T follicular helper cell (primary cell): ENCODE measurements around the gene RILPL2.
"Not testable (repeated sequence)": the region's sequence is repeated elsewhere in the genome, so short reads cannot be mapped to it uniquely, and the experiment has no call there.

Experiments
- DNase-seq: peaks from one replicate; pipeline ENCODE4 v3.0.0-alpha.2; 2020; ENCODE audit warnings: low read depth

RILPL2 gene

DNA sequence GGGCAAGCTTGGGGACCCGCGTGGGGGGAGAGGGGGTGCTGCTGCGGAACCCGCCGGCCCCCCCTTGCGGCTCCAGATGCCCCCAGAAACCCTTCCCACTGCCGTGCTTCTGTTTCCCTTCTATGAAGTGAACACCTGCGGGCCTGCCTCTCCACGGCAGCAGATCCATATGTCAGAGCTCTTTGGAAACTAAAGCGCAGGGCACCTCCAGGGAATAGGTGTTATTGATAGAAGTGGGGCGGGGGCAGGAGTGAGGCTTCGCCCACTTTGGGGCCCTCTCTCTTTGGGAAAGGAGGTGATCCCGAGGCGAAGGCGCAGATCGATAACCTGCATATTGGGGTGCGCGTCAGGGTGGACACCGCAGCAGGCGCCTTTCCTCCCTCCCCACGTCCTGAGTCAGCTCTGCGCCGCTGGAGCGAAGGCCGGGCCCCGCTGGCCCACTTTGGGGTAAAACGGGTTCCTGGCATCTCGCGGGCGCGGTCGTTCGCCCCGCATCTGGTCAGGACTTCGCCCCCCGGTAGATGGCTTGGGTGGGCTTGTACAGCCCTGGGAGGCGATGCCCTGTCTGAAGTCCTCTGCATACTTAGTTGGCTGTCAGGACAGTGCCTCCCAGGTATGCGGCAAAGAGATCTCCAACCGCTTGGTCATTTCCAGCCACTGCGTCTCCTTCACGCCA is 52.0 kb downstream of the RILPL2 start:
- DNase-seq = no peak

DNA sequence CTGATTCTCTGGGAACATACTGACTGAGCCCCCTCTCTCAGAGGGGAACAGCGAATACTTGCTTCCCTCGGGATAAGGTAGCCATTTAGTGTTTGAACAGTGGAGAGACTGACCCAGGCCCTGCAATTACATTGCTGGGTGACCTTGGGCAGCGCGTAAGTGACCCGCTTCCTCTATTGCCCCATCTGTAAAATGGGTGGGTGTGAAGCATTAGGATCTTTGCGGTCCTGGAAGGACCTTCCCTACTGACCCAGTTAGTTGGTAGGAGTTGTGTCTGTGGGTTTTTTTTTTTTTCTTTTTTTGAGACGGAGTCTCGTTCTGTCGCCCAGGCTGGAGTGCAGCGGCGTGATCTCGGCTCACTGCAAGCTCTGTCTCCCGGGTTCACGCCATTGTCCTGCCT is 53.8 kb downstream of the RILPL2 start:
- DNase-seq = no peak

DNA sequence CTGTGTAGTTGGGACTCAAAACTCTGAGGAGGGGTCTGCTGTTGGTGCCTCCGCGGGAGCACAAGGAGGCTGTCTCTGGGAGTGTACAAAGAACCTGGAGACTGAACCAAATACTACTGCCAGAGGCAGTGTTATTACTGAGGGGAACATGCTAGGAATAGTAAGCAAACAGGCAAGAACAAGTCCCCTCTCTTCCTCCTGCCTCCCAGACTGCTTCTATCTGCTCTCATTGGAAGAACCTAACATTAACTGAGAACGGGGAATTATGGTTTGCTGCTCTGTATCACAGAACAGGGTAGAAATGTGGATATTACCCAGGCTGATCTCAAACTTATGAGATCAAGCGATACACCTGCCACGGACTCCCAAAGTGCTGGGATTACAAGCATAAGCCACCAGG is 57.1 kb downstream of the RILPL2 start:
- no peak for DNase-seq

DNA sequence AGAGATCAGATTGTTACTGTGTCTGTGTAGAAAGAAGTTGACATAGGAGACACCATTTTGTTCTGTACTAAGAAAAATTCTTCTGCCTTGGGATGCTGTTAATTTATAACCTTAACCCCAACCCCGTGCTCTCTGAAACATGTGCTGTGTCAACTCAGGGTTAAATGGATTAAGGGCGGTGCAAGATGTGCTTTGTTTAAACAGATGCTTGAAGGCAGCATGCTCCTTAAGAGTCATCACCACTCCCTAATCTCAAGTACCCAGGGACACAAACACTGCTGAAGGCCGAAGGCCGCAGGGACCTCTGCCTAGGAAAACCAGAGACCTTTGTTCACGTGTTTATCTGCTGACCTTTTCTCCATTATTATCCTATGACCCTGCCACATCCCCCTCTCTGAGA is 64.1 kb downstream of the RILPL2 start:
- not testable (repeated sequence) for DNase-seq

DNA sequence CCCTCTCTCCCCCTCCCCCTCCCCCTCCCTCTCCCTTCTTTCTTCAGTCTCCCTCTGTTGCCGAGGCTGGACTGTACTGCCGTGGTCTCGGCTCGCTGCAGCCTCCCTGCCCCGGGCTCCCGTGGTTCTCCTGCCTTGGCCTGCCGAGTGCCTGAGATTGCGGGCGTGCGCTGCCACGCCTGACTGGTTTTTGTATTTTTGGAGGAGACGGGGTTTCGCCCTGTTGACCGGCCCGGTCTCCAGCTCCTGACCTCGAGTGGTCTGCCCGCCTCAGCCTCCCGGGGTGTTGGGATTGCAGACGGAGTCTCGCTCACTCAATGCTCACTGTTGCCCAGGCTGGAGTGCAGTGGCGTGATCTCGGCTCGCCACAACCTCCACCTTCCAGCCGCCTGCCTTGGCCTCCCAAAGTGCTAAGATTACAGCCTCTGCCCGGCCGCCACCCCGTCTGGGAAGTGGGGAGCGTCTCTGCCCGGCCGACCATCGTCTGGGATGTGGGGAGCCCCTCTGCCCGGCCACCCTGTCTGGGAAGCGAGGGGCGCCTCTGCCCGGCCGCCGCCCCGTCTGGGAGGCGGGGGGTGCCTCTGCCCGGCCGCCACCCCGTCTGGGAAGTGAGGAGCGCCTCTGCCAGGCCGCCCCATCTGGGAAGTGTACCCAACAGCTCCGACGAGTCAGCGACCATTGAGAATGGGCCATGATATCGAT is 64.7 kb downstream of the RILPL2 start:
- DNase-seq = not testable (repeated sequence)

DNA sequence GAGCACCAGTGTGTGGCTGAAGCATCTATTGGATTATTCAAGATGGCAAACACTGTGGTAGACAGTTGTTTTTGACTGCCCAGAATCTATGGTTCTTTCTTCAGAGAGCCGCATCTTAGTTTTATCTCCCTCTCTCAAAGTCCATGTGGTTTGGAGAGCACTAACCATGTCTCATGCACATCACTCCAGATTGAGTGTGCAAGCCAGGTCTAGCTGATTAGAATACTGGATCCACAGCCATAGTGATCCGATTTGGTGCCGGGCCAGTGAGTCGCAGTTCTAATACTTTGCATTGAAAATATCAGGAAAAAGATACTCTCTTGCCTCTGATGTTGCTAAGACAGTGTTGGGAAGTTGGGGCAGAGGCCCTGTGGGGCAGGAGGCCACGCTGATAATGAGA is 67.3 kb downstream of the RILPL2 start:
- DNase-seq = no peak

DNA sequence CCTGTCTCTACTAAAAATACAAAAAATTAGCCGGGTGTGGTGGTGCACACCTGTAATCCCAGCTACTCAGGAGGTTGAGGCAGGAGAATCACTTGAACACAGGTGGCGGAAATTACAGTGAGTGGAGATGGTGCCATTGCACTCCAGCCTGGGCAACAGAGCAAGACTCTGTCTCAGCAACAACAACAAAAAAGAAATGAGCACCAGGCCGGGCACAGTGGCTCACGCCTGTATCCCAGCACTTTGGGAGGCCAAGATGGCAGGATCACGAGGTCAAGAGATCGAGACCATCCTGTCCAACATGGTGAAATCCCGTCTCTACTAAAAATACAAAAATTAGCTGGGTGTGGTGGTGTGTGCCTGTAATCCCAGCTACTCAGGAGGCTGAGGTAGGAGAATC is 68.1 kb downstream of the RILPL2 start:
- not testable (repeated sequence) for DNase-seq

DNA sequence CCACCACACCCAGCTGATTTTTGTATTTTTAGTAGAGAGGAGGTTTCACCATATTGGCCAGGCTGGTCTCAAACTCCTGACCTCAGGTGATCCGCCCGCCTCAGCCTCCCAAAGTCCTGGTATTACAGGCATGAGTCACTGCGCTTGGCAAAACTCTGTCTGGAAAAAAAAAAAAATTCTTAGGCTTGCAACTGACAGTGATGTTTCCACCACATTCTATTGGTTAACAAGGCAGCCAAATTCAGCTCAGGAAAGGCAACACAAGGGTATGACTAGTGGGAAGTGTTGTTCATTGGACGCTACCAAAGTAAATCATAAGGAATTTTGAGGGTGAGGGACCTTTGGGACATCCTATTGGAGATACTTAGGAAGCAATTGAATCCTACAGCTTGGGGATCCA is 69.0 kb downstream of the RILPL2 start:
- DNase-seq = no peak
